Right lobe of liver (tissue), 4 donors: Measurements from ENCODE around the gene CCDC158.
"Not testable (repeated sequence)": the region's sequence is repeated elsewhere in the genome, so short reads cannot be mapped to it uniquely, and the experiment has no call there.

ENCODE experiments used
- POLR2A ChIP-seq: fragments of 450-650 bp; IDR thresholded peaks from one replicate; pipeline ENCODE4 v1.6.1; 2017; ENCODE audit warnings: antibody characterized with exemption, mild to moderate bottlenecking
- TF ChIP-seq, protein P1 (sequence below), 4 donors: fragments of 200-600 bp in 3 of 4; fragments of 450-650 bp in 1 of 4; IDR thresholded peaks; one replicate each; pipeline versions ENCODE4 v1.5.1 to v1.8.0; 2016 to 2022; ENCODE audit warnings: antibody characterized with exemption in 4 of 4, mild to moderate bottlenecking in 2 of 4
- donor health status: DM: no; HTN: no; CAD: no.
- donor health status: DM: no; HTN: no; CAD: no.
- donor health status: DM: no; HTN: yes; CAD: no.

DNA sequence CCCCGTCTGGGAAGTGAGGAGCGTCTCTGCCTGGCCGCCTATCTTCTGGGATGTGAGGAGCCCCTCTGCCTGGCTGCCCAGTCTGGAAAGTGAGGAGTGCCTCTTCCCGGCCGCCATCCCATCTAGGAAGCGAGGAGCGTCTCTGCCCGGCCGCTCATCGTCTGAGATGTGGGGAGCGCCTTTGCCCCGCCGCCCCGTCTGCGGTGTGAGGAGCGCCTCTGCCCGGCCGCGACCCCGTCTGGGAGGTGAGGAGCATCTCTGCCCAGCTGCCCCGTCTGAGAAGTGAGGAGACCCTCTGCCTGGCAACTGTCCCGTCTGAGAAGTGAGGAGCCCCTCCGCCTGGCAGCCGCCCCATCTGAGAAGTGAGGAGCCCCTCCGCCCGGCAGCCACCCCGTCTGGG is 2.2 kb upstream of the CCDC158 start:
- TF ChIP-seq, protein P1, sequence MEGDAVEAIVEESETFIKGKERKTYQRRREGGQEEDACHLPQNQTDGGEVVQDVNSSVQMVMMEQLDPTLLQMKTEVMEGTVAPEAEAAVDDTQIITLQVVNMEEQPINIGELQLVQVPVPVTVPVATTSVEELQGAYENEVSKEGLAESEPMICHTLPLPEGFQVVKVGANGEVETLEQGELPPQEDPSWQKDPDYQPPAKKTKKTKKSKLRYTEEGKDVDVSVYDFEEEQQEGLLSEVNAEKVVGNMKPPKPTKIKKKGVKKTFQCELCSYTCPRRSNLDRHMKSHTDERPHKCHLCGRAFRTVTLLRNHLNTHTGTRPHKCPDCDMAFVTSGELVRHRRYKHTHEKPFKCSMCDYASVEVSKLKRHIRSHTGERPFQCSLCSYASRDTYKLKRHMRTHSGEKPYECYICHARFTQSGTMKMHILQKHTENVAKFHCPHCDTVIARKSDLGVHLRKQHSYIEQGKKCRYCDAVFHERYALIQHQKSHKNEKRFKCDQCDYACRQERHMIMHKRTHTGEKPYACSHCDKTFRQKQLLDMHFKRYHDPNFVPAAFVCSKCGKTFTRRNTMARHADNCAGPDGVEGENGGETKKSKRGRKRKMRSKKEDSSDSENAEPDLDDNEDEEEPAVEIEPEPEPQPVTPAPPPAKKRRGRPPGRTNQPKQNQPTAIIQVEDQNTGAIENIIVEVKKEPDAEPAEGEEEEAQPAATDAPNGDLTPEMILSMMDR (IDR thresholded peaks at IDR 0.05) = not testable (repeated sequence)
- TF ChIP-seq POLR2A = not testable (repeated sequence)
